ENCODE results near the gene CMTM4. TPM values are rescaled to one million over a fixed set of nuclear protein-coding genes. Genes with fewer than 3 reads are reported as not detected.
A peak's percentile ranks its signal among the peaks of the same experiment; 100 is the strongest.

The CMTM4 gene
- total and polyA plus RNA-seq, 2 of the 8 experiments (the other 6 are each of a cell fraction or from before 2014, with no cell fraction given) = 35.3 to 51.7 TPM

DNA sequence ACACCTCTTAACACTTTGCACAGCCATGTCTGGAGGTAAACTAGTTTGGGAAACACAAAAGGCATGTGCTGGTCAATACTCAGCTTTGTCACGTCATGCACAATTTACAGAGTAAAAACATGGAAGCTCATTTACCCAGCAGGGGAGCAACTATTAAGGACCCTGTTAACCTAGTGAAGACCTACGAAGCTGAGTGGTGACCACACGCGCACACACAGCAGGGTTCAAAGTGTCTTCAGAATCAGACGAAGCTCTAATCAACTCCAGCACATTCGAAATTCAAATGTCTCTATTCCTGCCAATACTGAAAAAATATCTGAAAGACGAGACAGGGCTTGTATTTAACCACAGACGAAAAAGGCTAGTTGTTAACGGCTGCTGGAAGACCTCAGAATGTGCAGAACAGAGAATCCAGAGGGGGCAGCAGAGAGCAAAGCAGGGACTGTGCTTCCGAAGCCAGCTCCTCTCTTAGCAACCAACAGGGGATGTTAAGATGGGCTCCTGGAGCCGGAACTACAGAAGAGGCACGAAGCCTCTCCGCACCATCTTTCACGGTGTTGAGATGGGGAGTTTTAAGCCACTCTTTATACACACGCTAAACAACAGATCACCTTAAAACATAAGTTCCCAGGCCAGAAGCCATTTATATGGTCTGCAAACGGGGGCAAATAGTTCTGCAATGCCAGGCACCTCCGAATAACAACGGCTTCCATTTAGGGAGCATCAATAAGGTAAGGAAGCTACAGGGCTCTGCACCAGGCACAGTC is 45.7 kb downstream of the CMTM4 start (continued):
- TF ChIP-seq SRF (IDR thresholded peaks at IDR 0.05; ENCODE audit: low read depth, low read length) (no peak), SIX5 (IDR thresholded peaks at IDR 0.05; ENCODE audit: low read depth, low read length) (no peak), TEAD4 (IDR thresholded peaks at IDR 0.05; ENCODE audit: low read depth, low read length) (peak; percentile 47; the same call in 1 of the 2 replicates), GABPA (IDR thresholded peaks at IDR 0.05; ENCODE audit: borderline replicate concordance, insufficient read depth, low read length) (peak; percentile 30; the same call in 1 of the 2 replicates), SP1 (IDR thresholded peaks at IDR 0.05; ENCODE audit: low read depth, low read length) (no peak), SIRT6 (IDR thresholded peaks at IDR 0.05; ENCODE audit: low read length) (no peak), POLR2AphosphoS5 (IDR thresholded peaks at IDR 0.05; ENCODE audit: low read depth, low read length) (no peak), CTBP2 (IDR thresholded peaks at IDR 0.05; ENCODE audit: borderline replicate concordance, insufficient read depth, insufficient read length, low read length) (no peak)
- TF ChIP-seq, protein P1, sequence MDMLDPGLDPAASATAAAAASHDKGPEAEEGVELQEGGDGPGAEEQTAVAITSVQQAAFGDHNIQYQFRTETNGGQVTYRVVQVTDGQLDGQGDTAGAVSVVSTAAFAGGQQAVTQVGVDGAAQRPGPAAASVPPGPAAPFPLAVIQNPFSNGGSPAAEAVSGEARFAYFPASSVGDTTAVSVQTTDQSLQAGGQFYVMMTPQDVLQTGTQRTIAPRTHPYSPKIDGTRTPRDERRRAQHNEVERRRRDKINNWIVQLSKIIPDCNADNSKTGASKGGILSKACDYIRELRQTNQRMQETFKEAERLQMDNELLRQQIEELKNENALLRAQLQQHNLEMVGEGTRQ (IDR thresholded peaks at IDR 0.05; ENCODE audit: low read length) = no peak
- TF ChIP-seq, protein P2, sequence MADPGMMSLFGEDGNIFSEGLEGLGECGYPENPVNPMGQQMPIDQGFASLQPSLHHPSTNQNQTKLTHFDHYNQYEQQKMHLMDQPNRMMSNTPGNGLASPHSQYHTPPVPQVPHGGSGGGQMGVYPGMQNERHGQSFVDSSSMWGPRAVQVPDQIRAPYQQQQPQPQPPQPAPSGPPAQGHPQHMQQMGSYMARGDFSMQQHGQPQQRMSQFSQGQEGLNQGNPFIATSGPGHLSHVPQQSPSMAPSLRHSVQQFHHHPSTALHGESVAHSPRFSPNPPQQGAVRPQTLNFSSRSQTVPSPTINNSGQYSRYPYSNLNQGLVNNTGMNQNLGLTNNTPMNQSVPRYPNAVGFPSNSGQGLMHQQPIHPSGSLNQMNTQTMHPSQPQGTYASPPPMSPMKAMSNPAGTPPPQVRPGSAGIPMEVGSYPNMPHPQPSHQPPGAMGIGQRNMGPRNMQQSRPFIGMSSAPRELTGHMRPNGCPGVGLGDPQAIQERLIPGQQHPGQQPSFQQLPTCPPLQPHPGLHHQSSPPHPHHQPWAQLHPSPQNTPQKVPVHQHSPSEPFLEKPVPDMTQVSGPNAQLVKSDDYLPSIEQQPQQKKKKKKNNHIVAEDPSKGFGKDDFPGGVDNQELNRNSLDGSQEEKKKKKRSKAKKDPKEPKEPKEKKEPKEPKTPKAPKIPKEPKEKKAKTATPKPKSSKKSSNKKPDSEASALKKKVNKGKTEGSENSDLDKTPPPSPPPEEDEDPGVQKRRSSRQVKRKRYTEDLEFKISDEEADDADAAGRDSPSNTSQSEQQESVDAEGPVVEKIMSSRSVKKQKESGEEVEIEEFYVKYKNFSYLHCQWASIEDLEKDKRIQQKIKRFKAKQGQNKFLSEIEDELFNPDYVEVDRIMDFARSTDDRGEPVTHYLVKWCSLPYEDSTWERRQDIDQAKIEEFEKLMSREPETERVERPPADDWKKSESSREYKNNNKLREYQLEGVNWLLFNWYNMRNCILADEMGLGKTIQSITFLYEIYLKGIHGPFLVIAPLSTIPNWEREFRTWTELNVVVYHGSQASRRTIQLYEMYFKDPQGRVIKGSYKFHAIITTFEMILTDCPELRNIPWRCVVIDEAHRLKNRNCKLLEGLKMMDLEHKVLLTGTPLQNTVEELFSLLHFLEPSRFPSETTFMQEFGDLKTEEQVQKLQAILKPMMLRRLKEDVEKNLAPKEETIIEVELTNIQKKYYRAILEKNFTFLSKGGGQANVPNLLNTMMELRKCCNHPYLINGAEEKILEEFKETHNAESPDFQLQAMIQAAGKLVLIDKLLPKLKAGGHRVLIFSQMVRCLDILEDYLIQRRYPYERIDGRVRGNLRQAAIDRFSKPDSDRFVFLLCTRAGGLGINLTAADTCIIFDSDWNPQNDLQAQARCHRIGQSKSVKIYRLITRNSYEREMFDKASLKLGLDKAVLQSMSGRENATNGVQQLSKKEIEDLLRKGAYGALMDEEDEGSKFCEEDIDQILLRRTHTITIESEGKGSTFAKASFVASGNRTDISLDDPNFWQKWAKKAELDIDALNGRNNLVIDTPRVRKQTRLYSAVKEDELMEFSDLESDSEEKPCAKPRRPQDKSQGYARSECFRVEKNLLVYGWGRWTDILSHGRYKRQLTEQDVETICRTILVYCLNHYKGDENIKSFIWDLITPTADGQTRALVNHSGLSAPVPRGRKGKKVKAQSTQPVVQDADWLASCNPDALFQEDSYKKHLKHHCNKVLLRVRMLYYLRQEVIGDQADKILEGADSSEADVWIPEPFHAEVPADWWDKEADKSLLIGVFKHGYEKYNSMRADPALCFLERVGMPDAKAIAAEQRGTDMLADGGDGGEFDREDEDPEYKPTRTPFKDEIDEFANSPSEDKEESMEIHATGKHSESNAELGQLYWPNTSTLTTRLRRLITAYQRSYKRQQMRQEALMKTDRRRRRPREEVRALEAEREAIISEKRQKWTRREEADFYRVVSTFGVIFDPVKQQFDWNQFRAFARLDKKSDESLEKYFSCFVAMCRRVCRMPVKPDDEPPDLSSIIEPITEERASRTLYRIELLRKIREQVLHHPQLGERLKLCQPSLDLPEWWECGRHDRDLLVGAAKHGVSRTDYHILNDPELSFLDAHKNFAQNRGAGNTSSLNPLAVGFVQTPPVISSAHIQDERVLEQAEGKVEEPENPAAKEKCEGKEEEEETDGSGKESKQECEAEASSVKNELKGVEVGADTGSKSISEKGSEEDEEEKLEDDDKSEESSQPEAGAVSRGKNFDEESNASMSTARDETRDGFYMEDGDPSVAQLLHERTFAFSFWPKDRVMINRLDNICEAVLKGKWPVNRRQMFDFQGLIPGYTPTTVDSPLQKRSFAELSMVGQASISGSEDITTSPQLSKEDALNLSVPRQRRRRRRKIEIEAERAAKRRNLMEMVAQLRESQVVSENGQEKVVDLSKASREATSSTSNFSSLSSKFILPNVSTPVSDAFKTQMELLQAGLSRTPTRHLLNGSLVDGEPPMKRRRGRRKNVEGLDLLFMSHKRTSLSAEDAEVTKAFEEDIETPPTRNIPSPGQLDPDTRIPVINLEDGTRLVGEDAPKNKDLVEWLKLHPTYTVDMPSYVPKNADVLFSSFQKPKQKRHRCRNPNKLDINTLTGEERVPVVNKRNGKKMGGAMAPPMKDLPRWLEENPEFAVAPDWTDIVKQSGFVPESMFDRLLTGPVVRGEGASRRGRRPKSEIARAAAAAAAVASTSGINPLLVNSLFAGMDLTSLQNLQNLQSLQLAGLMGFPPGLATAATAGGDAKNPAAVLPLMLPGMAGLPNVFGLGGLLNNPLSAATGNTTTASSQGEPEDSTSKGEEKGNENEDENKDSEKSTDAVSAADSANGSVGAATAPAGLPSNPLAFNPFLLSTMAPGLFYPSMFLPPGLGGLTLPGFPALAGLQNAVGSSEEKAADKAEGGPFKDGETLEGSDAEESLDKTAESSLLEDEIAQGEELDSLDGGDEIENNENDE (IDR thresholded peaks at IDR 0.05; ENCODE audit: insufficient replicate concordance, low read length) = no peak

Data from H1 (cell line).